HepG2 (cell line): ENCODE data around the gene CNPY4. TPM values are rescaled to one million over a fixed set of nuclear protein-coding genes. Genes with fewer than 3 reads are reported as not detected.
A peak's percentile ranks its signal among the peaks of the same experiment; 100 is the strongest.

Experiments used
- ATF7-NPFF ChIP-seq: sonication (generic); formaldehyde crosslinking; IDR thresholded peaks from 2 replicates; pipeline ENCODE4 v1.8.1; 2023; ENCODE audit warnings: mild to moderate bottlenecking, low read depth, missing genetic modification reagents, moderate library complexity
- CENPX ChIP-seq: sonication (generic); formaldehyde crosslinking; IDR thresholded peaks from 2 replicates; pipeline ENCODE4 v1.9.0; 2021; ENCODE audit warnings: mild to moderate bottlenecking, missing genetic modification reagents, moderate library complexity
- NAIF1 ChIP-seq: sonication (generic); formaldehyde crosslinking; IDR thresholded peaks from 2 replicates; pipeline ENCODE4 v1.5.0; 2020; ENCODE audit warnings: mild to moderate bottlenecking, missing genetic modification reagents, borderline replicate concordance
- PCBP1 ChIP-seq: fragments of 200-400 bp; formaldehyde crosslinking; IDR thresholded peaks from 2 replicates; pipeline ENCODE4 v1.6.1; 2017; ENCODE audit warnings: mild to moderate bottlenecking, low read depth, low read length, borderline replicate concordance
- RBFOX2 ChIP-seq: fragments of 200-400 bp; formaldehyde crosslinking; IDR thresholded peaks from 2 replicates; pipeline ENCODE4 v1.6.1; 2017; ENCODE audit warnings: low read depth, mild to moderate bottlenecking, low read length
- RBM22 ChIP-seq: fragments of 200-400 bp; formaldehyde crosslinking; optimal IDR thresholded peaks from 2 replicates; pipeline ENCODE3; 2017; ENCODE audit warnings: mild to moderate bottlenecking, low read length, moderate library complexity
- SKI ChIP-seq: fragments of 450-650 bp; IDR thresholded peaks from one replicate; pipeline ENCODE4 v1.6.1; 2018; ENCODE audit warnings: mild to moderate bottlenecking; ENCODE audit not compliant: partially characterized antibody
- ZBTB1 ChIP-seq: sonication (generic); formaldehyde crosslinking; IDR thresholded peaks from 2 replicates; pipeline ENCODE4 v1.4.0; 2020; ENCODE audit warnings: missing genetic modification reagents, borderline replicate concordance
- ZFP1 ChIP-seq: IDR thresholded peaks from 2 replicates; pipeline ENCODE4 v1.6.1; 2016
- ZNF256 ChIP-seq: sonication (generic); formaldehyde crosslinking; conservative IDR thresholded peaks from 2 replicates; pipeline ENCODE4 v1.4.0; 2020; ENCODE audit warnings: missing genetic modification reagents
- ZSCAN22 ChIP-seq: sonication (generic); formaldehyde crosslinking; IDR thresholded peaks from 2 replicates; pipeline ENCODE4 v1.4.0; 2020; ENCODE audit warnings: mild to moderate bottlenecking, missing genetic modification reagents
- ZSCAN25 ChIP-seq: sonication (generic); formaldehyde crosslinking; IDR thresholded peaks from 2 replicates; pipeline ENCODE4 v1.8.0; 2022; ENCODE audit warnings: mild to moderate bottlenecking, missing genetic modification reagents
- polyA plus RNA-seq, 8 experiments: library from polyadenylated mRNA; depleted of rRNA in 3 of 8; stranded (reverse) in 7 of 8; unstranded in 1 of 8; fragments of >200 nt; fragmentation: Illumina TruSeq in 4 of 8; extraction: Trizol in 4 of 8; gene quantifications; 2 replicates each; pipeline versions ENCODE4 v1.2.1 to v1.2.3, GENCODE V29; 2011 to 2016; ENCODE audit warnings: low read depth in 4 of 8, missing spikeins in 1 of 8, mixed read lengths in 1 of 8; ENCODE audit not compliant: insufficient read depth in 1 of 8
- total RNA-seq, 5 experiments: library from RNA; depleted of rRNA; stranded (reverse); fragments of >200 nt; fragmentation: Illumina TruSeq; extraction: Trizol; gene quantifications; 2 replicates each; pipeline ENCODE4 v1.2.3, GENCODE V29; 2016; ENCODE audit warnings: low read depth in 1 of 5
- TF ChIP-seq, protein P1 (sequence below): sonication (generic); formaldehyde crosslinking; IDR thresholded peaks from 2 replicates; pipeline ENCODE4 v1.4.0; 2020; ENCODE audit warnings: missing genetic modification reagents
- TF ChIP-seq, protein P2 (sequence below): sonication (generic); formaldehyde crosslinking; IDR thresholded peaks from 2 replicates; pipeline ENCODE4 v1.5.1; 2020; ENCODE audit warnings: missing genetic modification reagents, mild to moderate bottlenecking, borderline replicate concordance
- TF ChIP-seq, protein P3 (sequence below): sonication (generic); formaldehyde crosslinking; IDR thresholded peaks from 2 replicates; pipeline ENCODE4 v1.8.0; 2022; ENCODE audit warnings: missing genetic modification reagents, mild to moderate bottlenecking, moderate library complexity, borderline replicate concordance
- TF ChIP-seq, protein P4 (sequence below): fragments of 450-650 bp; IDR thresholded peaks from 2 replicates; pipeline ENCODE4 v1.6.1; 2016
- TF ChIP-seq, protein P5 (sequence below): sonication (generic); formaldehyde crosslinking; IDR thresholded peaks from 2 replicates; pipeline ENCODE4 v1.4.0; 2020; ENCODE audit warnings: mild to moderate bottlenecking, missing genetic modification reagents
- TF ChIP-seq, protein P6 (sequence below): IDR thresholded peaks from 2 replicates; pipeline ENCODE4 v1.6.1; 2018; ENCODE audit warnings: missing genetic modification reagents
- TF ChIP-seq, protein P7 (sequence below): sonication (generic); formaldehyde crosslinking; IDR thresholded peaks from 2 replicates; pipeline ENCODE4 v1.4.0; 2020; ENCODE audit warnings: missing genetic modification reagents

Gene CNPY4
- total and polyA plus RNA-seq, 2 of the 13 experiments (the other 11 are each of a cell fraction or from before 2014, with no cell fraction given), result 6.2 to 12.7 TPM

DNA sequence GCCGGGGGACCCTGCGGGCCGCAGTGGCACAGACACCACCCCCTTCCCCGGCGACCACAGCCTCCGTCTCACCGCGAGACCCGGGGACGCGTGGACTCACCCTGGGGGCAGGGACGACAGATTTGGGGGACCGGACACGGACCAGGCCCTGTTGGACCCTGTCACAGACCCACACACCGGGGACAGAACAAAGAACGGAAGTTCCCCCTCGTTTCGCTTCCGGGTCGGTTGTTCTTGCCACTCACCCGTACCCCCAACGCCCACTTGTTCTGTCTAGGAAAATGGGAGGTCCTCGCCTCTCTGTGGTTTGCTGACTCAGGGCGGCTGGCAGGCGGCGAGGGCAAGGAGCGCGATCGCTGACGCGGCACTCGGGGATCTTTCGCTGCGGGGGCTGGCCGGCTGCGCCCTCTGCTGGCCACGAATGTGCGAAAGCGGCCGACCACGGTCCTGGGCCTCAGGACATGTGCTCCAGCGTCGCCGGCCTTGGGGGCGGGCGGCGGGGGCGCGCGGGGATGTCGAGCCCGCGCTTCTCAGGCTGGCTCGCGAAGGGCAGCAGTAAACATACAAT, 37.8 kb upstream of the CNPY4 start, which contains the start of gene ZNF3 (continued):
- TF ChIP-seq, protein P1, sequence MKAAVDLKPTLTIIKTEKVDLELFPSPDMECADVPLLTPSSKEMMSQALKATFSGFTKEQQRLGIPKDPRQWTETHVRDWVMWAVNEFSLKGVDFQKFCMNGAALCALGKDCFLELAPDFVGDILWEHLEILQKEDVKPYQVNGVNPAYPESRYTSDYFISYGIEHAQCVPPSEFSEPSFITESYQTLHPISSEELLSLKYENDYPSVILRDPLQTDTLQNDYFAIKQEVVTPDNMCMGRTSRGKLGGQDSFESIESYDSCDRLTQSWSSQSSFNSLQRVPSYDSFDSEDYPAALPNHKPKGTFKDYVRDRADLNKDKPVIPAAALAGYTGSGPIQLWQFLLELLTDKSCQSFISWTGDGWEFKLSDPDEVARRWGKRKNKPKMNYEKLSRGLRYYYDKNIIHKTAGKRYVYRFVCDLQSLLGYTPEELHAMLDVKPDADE (CRISPR knock-in tag), result 0 out of 2 replicates have a peak, but pooled peaks have one; percentile 67
- TF ChIP-seq NAIF1 (CRISPR knock-in tag) (peak; percentile 83), RBFOX2 (peak; percentile 99), ZSCAN25 (CRISPR knock-in tag) (no peak; the same call in none of the 2 replicates), ZSCAN22 (CRISPR knock-in tag) (no peak; the same call in 1 of the 2 replicates), ZBTB1 (no peak), CENPX (CRISPR knock-in tag) (no peak), SKI (peak; percentile 47), ZNF256 (CRISPR knock-in tag) (no peak; the same call in none of the 2 replicates), RBM22 (no peak), PCBP1 (0 out of 2 replicates have a peak, but pooled peaks have one; percentile 48), ZFP1 (CRISPR knock-in tag) (peak; percentile 96), ATF7-NPFF (peak; percentile 85)
- TF ChIP-seq, protein P2, sequence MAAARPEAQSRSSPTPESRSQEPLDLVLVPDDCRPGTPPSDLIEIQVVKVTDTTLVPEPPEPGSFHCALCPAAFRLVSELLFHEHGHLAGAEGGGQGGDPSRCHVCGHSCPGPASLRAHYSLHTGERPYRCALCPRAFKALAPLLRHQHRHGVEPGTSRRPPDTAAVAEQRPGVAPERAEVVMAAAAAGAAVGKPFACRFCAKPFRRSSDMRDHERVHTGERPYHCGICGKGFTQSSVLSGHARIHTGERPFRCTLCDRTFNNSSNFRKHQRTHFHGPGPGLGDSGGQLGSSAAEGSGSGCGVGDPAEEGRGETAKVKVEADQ (CRISPR knock-in tag), result peak; percentile 45; the same call in 1 of the 2 replicates
- TF ChIP-seq, protein P3, sequence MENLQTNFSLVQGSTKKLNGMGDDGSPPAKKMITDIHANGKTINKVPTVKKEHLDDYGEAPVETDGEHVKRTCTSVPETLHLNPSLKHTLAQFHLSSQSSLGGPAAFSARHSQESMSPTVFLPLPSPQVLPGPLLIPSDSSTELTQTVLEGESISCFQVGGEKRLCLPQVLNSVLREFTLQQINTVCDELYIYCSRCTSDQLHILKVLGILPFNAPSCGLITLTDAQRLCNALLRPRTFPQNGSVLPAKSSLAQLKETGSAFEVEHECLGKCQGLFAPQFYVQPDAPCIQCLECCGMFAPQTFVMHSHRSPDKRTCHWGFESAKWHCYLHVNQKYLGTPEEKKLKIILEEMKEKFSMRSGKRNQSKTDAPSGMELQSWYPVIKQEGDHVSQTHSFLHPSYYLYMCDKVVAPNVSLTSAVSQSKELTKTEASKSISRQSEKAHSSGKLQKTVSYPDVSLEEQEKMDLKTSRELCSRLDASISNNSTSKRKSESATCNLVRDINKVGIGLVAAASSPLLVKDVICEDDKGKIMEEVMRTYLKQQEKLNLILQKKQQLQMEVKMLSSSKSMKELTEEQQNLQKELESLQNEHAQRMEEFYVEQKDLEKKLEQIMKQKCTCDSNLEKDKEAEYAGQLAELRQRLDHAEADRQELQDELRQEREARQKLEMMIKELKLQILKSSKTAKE (CRISPR knock-in tag), result peak; percentile 24; the same call in 1 of the 2 replicates
- TF ChIP-seq, protein P4, sequence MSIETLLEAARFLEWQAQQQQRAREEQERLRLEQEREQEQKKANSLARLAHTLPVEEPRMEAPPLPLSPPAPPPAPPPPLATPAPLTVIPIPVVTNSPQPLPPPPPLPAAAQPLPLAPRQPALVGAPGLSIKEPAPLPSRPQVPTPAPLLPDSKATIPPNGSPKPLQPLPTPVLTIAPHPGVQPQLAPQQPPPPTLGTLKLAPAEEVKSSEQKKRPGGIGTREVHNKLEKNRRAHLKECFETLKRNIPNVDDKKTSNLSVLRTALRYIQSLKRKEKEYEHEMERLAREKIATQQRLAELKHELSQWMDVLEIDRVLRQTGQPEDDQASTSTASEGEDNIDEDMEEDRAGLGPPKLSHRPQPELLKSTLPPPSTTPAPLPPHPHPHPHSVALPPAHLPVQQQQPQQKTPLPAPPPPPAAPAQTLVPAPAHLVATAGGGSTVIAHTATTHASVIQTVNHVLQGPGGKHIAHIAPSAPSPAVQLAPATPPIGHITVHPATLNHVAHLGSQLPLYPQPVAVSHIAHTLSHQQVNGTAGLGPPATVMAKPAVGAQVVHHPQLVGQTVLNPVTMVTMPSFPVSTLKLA, result peak; percentile 72
- TF ChIP-seq, protein P5, sequence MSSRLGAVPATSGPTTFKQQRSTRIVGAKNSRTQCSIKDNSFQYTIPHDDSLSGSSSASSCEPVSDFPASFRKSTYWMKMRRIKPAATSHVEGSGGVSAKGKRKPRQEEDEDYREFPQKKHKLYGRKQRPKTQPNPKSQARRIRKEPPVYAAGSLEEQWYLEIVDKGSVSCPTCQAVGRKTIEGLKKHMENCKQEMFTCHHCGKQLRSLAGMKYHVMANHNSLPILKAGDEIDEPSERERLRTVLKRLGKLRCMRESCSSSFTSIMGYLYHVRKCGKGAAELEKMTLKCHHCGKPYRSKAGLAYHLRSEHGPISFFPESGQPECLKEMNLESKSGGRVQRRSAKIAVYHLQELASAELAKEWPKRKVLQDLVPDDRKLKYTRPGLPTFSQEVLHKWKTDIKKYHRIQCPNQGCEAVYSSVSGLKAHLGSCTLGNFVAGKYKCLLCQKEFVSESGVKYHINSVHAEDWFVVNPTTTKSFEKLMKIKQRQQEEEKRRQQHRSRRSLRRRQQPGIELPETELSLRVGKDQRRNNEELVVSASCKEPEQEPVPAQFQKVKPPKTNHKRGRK, result no peak
- TF ChIP-seq, protein P6, sequence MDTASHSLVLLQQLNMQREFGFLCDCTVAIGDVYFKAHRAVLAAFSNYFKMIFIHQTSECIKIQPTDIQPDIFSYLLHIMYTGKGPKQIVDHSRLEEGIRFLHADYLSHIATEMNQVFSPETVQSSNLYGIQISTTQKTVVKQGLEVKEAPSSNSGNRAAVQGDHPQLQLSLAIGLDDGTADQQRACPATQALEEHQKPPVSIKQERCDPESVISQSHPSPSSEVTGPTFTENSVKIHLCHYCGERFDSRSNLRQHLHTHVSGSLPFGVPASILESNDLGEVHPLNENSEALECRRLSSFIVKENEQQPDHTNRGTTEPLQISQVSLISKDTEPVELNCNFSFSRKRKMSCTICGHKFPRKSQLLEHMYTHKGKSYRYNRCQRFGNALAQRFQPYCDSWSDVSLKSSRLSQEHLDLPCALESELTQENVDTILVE (CRISPR knock-in tag), result peak; percentile 97
- TF ChIP-seq, protein P7, sequence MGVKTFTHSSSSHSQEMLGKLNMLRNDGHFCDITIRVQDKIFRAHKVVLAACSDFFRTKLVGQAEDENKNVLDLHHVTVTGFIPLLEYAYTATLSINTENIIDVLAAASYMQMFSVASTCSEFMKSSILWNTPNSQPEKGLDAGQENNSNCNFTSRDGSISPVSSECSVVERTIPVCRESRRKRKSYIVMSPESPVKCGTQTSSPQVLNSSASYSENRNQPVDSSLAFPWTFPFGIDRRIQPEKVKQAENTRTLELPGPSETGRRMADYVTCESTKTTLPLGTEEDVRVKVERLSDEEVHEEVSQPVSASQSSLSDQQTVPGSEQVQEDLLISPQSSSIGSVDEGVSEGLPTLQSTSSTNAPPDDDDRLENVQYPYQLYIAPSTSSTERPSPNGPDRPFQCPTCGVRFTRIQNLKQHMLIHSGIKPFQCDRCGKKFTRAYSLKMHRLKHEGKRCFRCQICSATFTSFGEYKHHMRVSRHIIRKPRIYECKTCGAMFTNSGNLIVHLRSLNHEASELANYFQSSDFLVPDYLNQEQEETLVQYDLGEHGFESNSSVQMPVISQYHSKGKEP (CRISPR knock-in tag), result peak; percentile 39; the same call in 1 of the 2 replicates
